GM21576 (cell line): ENCODE measurements around the gene LHX1.

ENCODE experiments used
- ATAC-seq: cut with Tn5 transposase; IDR thresholded peaks from one replicate; pipeline ENCODE4 v1.9.1; 2021; ENCODE audit warnings: mild to moderate bottlenecking, moderate library complexity; ENCODE audit not compliant: unreplicated experiment

LHX1 gene

DNA sequence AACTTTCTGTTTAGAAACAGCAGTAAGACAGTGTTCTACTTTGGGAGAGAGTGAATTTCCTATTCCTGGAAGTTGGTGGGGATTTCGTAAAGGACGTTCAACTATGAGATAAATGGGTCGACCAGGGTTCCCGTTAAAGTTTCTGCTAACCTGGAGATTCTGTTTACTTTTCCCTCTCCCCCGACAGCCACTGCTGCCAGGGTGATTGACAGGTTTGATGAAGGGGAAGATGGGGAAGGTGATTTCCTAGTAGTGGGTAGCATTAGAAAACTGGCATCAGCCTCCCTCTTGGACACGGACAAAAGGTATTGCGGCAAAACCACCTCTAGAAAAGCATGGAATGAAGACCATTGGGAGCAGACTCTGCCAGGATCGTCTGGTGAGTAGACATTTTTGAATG, 12.8 kb downstream of the LHX1 start:
- ATAC-seq, result no peak

- no peak for ATAC-seq
These were observed 14.0 kb downstream of the LHX1 start for GRCh38 chr17:36951084-36951789.

GRCh38 chr17:36971508-36971907, 34.2 kb downstream of the LHX1 start:
- no peak for ATAC-seq

DNA sequence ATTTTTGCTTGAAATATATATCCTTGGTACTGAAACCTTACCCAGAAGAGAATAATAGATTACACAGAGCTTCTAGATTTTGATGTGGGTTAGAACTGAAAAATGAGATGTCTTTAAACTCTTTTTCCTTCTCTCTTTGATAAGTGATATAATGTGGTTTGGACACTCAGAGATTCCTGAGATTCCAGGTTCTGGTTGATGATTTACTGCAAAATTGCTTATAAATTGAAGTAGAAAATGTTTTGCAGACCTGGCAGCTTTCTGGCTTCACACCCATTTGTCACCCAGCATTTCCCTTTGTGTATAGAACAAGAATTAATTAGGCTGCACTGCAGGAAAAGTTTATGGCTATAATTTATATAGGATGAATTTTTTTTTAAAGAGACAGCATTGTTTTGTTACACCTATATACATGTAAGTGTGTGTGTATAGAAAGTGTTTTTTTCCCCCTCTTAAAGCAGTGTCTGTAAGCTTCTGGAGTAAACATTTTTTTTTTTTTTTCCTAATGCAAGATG, 35.0 kb downstream of the LHX1 start:
- ATAC-seq, result no peak

DNA sequence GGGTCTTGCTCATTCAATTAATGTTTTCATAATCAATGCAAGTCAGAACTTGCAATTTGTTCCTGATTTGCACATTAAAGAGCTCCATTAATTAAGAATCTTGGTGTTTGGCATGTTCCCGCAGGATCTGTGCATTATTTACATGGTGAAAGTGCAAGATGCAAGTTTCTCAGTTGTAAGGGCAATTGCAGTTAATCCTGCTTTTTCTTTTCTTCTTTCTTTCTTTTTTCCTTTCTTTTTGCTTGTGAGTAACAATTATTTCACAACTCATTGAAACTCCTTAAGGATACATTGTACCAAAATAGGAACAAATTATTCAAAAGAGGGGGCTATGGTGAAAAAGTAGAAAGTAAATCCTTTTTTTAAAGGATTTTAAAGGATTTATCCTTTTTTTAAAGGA, 35.6 kb downstream of the LHX1 start:
- no peak for ATAC-seq

GRCh38 chr17:36975922-36976515, 38.7 kb downstream of the LHX1 start:
- ATAC-seq, result no peak

DNA sequence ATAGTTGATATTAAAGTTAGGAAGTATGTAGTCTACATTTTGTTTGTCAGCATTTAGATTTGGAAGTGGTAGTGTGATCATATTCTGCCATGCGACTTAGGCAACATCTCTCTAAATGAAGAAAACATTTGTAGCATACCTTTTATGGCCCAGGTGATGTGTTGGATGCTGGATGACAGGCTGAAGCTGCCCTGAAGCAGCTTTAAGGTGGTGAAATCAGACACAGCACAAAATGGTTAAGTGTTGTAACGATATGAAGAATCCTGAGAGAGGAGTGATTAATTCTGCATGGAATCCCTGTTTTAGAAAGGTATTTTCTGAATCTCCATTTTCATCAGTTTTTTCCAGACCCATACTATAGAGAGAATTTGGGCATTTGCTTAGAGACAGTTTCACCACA, 39.8 kb downstream of the LHX1 start:
- no peak for ATAC-seq

DNA sequence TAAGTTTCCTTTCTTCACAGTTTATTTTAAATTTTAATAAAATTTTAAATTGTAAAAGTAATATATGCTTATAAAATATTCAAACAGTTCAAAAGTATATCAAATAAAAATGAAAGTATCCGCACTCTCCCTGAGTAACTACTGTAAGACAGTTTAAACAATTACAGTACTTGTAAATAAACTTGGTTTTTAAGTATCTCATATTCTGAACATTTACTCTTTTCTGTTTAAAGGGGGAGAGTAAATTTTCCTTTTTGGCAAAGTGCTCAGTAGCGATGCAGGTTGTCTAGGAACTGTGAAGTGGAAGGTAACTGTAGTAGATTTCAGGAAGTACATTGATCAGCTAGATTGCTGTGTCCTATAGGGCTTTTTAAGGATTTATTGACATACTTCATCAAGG, 40.3 kb downstream of the LHX1 start:
- ATAC-seq, result no peak

- ATAC-seq, result no peak
These were observed 41.7 kb downstream of the LHX1 start for GRCh38 chr17:36978810-36979564.

DNA sequence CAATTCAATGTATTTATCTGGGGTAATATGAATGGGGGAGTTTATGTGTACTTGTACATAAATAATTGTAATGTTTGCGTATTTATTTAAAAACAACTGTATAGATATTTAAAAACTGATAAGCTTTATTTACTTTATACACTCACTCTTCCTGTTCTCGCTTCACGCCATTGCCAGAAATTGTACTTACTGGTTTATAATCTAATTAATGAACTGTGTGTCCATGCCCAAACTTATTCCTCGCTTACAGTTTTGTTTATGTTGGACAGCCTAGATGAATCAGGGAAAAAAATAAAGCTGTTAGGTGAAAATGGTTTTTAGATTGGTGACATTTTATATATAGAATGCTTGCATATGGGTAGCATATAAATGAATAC, 42.3 kb downstream of the LHX1 start:
- no peak for ATAC-seq

- no peak for ATAC-seq
These were observed 43.0 kb downstream of the LHX1 start for GRCh38 chr17:36980280-36980761.

- ATAC-seq, result no peak
These were observed 46.3 kb downstream of the LHX1 start for GRCh38 chr17:36983618-36984017.

GRCh38 chr17:36989173-36989572, 51.9 kb downstream of the LHX1 start:
- no peak for ATAC-seq

- no peak for ATAC-seq
These were observed 55.4 kb downstream of the LHX1 start for GRCh38 chr17:36992701-36993100.

DNA sequence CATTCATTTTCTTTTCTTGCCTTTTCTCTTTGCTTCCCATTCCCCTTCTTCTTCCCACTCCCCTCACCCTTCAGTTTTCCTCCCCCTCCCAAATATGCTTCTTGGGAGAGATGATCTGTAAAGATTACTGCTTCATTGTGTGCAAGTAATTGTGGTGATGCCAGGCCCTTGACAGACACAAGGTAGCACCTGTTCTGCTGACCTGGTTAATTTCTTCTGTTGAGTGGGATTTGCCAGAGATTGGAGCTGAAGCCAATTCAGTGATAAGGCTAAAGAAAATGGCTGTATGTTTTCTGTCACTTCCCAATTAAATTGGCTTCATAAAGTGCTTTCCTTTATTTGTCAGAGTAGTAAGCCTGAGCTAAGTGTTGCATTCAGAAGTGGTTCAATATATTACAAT, 56.0 kb downstream of the LHX1 start:
- ATAC-seq, result no peak
